HG03571 (cell line): Measurements from ENCODE around the gene CHSY1.

ENCODE experiments used
- ATAC-seq: cut with Tn5 transposase; IDR thresholded peaks from one replicate; pipeline ENCODE4 v1.9.1; 2021; ENCODE audit not compliant: unreplicated experiment

CHSY1 gene

DNA sequence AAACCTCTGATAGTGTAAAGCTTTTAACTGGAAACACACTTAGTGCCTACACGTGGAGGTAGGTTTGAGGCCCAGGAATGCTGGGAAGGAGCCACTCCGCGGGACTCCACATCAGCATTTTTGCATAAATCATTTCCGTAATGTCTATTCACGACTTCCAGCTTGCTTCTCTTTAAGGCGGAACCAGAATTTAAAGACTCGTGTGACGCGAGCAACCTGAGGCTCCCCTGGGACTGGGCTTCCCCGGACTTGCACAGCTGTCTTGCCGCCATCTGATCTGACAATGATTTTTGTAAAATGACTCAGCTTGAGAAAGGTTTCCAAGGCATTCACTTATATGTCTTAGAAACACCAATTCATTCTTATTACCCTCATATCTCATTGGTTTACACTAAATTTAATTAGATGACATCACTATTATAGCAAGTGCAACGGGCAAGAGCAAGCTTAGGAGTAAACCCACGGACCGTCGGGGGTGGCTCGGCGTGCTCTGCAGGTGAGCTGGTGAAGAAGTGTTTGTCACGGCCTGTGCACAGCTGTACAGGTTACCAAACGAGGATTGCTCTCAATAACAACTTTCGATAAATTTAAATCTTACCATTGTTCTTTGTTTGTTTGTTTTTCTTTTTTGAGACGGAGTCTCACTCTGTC is 95.2 kb downstream of the CHSY1 start:
- peak; percentile 91 for ATAC-seq

DNA sequence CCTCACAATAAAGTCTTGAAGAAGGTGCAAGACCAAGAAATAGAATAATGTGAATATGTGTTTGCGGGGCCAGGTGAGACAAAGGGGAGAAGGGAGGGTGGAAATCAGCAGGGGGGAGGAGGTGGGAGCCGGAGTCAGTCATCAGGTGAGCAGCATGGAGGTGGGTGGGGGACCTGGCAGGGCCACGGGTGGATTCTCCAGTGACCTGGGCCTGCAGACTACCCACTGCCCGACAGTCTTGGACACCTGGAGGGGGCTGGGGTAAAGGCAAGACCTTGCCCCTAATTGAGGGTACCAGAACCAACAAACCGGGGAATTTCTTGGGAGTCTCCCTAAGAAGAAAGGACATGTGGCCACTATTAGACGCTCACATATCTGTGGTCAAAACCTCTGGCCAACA is 95.8 kb downstream of the CHSY1 start:
- no peak for ATAC-seq

DNA sequence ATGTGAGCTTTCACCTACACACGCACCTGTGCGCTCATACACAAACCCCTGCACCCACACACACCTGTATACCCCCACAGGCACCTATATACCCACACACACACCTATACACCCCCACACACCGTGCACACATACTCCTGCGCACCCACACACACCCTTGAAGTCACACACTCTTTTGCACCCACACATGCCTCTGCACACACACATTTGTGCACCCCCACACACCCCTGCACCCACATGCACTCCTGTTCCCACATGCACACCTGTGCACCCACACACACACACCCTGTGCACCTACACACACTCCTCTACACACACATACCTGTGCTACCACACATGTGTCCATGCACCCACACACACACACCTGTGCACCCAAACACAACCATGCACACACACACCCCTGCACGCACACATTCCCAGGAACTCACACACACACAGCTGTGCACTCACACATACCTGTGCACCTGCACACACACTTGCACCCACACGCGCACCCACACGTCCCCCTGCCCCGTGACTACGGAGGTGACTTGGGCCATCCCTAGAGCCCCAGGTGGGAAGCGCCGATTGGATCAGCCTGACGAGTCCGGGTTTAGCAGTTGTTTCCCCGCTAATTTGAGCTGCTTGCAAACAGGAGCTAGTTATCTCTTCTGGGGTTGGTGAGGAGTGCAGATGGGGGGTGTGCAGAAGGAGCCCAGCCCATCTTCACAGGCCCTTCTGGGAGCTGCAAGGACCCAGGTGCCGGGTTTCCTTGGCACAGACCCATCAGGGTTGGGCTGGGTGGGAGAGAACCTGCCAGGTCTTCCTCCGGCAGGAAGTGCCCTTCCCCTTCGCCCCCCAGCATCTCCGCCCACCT is 97.8 kb downstream of the CHSY1 start:
- ATAC-seq: no peak

DNA sequence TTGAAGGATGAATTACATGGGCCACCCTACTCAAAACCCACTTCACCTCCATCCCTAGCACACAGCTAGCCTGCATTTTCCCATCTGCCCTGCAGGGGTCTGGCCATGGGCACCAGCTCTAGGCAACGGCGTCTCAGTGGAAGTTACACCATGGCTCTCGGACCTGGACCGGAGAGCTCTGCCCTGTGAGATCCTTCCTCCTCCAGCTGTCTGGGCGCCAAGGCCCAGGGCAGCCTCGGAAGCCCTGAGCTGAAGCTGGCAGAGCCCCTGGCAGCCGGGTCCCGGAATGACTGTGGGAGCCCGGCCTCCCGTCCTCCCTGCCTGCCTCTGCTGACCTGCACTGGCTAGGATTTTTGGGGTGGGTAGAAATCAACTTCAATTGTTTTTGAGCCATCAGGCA is 98.9 kb downstream of the CHSY1 start:
- no peak for ATAC-seq

DNA sequence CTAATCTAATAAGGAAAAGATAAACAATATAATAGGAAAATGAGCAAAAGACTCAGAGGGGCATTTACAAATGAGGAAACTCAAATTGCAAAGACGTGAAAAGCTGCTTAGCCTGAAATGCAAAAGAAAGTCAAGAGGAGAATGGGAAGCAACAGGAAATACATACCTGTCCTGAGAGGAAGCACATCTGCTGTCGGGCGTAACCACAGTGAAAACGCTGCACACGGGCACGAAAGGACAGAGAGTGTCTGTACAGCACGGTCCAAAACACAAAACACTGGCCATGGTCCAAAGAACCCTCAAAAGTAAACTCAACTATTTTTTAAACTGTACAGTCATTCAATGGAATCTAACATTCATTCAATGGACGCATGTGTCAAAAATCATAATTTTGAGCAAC is 100.6 kb downstream of the CHSY1 start:
- no peak for ATAC-seq

DNA sequence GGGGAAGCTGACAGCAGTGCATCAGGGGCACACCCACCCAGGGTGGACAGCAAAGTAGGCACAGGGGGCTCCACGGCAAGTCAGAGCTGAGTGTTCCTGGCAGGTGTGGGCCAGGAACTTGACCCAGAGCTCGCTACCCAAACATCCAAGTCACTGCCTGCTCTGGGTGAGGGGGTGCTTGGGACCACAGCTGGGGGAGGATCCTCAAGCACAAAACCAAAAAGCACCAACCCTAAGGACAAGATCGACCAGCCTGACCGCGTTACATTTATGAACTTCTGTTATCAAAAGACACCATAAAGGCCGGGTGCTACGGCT is 101.2 kb downstream of the CHSY1 start:
- no peak for ATAC-seq

DNA sequence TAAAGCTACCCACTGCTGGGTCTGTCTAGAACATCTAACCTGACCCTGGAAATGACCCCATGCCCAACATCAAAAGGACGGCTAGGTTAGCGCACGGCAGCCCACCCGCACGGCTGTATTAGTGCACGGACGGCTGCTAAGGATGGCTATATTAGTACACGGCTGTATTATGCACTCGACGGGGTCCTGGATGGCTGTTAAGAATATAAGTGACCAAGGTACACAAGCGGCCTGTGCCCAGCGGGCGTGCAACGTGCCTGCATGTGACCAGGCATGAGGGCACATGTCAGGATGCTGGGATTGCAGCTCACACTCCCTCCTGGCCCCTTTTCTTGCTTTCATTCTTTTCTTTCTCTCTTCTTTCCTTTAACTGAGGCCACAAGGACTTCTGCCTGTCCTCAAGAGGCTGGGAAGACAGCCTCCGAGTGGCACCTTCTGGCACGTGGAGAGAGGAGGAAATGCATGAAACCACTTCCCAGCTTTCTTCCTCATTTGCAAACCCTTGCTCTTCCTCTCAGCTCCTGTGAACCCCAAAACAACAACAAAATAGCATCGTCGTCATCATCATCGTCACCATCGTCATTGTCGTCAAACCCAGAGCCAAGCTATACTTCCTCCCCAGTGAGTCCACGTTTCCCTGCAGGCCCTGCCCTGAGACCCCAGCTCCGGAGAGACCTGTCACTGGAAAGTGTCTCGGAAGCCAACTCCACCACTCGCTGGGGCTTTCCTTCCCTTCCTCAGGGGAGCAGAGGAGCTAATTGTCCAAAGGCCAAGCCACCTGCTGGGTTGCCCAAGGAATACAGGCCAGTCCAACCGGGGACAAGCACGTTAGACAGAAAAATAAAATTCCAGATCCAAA is 101.8 kb downstream of the CHSY1 start:
- ATAC-seq: no peak

DNA sequence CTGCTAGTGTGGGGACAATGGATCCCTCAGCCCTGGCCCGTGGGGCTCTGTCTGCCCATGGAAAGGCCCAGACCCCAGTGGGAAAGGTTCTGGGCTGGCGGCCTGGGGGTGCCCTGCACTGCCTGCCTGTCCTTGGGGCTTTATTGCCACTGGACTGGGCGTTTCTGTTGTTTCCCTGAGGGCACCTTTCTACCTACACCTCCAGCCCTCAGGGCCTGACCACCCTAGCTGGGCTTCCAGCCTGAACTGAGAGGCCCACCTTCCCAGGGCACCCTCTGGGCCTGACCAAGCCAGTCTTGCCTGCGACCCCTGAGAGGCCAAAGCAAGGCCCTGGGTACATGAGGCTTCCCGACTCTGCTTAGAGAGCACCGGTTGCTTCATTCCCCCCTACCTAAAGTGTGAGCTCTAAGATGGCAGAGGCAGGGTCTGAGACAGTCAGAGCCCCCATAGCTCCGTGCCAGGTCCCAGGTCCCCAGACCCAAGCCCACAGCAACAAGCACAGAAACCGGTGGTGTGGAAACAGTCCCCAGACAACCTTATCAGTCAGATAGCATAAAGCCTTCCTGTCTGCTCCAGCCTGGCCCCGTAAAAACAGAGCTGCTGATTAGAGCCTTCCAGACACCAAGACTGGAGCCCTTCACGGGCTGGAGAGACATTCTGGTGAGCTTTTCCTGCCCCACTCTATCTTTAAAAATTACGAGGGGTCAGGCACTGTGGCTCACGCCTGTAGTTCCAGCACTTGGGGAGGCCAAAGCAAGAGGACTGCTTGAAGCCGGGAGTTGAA is 102.8 kb downstream of the CHSY1 start:
- ATAC-seq: no peak

DNA sequence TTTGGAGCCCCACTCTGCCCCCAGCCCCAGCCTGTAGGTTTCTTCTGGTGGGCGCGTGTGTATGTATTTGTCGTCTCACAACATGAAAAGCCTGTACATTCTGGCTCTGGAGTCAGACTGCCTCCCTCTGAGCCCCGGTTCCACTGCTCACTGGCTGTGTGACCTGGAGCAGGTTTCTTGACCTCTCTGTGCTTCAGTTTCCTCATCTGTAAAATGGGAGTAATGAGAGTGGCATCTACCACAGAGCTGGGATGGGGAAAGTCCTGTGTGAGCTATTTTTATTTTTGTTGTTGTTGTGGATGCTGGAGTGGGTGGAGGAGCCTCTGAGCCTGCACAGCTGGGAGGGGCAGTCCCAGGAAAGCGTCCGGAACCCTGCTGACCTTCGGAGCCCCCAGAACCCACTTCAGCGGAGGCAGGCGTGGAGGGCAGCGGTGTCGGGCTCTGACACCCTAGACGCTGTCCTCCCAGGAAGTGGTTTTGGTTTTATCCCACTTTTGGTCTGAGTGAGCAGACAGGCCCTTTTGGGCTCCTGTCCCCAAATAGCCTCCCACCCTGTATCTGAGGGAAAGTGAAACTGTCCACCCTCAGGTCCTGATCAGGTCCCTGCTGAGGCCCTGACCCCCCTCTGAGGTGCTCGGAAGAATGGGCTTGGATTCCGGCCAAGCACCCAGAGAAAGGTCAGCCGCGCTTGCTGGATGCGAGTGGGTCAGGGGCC is 103.5 kb downstream of the CHSY1 start:
- peak; percentile 41 for ATAC-seq

DNA sequence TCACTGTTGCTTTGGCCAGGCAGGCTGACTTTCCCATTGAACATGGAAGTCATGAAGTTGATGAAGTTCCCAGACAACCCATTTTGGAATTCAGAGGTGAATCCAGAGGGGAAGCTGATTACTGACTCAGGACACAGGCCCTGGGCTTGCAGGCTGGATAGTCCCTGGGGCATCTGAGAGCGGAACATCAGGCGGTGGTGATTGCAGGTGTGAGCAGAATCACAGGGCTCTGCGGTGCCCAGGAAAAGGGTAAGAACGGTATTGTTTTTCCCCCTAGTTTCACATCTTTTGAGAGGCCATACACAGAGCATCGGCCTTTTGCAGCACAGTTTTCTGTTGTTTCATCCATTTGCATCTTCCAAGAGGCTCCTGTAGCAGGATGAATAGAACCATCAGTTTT is 104.7 kb downstream of the CHSY1 start:
- ATAC-seq: no peak

DNA sequence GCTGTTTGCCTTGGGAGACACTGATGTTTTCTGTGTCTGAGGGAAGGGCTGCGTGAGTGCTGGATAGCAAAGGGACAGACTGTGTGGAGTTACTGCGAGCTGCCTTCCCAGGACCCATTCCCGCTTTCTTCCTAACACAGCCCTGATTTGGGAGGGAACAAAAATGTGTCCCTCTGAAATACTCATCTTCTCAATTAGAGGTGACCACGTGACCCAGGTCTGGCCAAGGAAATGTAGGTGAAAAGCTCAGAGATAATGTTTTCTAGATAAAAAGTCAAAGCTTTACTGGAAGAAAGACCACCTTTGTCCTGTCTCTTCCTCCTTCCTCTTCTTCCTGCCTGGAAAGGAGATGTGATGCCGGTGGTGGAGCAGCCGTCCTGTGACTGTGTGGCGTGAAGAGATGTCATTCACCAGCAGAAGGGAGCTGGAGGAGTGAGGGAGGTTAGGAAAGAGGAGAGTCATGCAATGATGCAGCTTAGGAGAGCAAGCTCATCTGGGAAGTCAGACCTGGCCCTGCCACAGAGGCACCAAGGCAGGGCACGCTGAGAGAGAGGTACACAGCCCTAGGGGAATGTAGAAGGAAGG is 105.6 kb downstream of the CHSY1 start:
- no peak for ATAC-seq

DNA sequence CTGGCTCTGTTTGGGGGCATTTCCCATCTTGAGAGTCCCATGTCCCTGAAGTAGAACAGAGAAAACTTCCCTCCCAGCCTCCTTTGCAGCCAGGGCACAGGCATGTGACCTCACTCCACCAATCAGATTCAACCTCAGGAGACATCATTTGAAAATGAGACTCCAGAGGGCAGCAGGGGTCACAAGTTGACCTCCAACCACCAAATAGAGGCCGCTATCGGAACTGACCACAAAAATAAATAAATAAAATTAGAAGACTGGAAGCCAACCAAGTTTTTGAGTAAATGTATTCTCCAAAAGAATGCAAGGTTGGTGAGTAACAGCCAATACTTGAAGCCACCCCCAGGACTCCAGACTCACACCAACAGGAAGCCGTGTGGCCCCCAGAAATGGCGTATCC is 106.5 kb downstream of the CHSY1 start:
- no peak for ATAC-seq

DNA sequence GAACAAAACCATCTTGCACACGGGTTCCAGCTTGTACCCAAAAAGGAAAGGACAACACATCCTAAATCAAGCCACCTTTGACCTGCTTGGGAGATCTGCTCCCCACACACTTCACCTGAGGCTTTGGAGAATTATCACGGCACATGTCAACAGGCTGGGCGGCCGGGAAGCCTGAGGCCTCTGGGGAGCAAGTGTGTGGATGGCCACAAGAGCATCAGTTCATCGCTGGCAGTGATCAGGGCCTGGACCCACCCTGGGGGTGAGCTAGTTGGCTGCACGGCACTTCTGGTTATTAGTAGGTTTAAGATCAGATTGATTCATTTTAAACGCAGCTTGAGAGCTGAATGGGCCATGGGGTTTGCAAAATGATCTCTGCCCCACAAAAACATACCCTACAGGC is 108.5 kb downstream of the CHSY1 start:
- ATAC-seq: no peak

DNA sequence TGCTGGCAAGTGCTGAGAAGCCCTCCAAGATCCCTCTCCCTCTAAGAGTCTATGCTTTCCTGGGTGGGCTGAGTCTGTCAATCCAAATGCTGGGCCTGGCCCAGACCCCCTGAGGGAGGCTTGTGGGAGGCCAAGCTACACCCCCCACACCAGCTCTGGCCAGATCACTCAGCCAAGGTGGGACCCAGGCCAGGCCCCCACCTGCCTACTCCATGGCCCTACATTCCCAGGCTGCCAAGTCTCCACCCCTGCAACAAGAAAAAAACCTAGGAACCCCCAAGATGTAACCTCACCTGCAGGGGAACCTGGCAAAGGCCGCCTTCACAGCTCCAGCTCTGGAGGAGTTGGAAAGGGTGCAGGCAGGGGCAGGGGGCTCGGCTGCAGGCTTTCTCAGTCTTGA is 109.1 kb downstream of the CHSY1 start:
- no peak for ATAC-seq

DNA sequence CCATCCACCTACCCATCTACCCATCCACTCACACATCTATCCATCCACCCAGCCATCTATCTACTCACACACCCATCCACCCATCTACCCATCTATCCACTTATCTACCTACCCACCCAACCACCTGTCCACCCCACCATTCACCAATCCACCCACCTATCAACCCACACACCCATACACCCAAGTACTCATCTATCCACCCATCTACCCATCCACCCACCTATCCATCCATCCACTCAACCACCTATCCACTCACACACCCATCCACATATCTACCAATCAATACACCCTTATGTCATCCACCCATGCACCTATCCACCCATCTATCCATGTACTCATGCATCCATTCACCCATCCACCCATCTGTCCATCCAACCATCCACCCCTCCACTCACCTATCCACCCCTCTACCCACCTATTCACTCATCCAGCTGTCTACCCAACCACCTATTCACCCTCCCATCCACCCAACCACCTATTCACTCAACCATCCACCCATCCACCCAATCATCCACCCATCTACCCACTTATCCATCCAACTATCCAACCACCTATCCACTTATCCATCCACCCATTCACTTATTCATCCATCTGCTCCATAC is 109.8 kb downstream of the CHSY1 start:
- no peak for ATAC-seq

DNA sequence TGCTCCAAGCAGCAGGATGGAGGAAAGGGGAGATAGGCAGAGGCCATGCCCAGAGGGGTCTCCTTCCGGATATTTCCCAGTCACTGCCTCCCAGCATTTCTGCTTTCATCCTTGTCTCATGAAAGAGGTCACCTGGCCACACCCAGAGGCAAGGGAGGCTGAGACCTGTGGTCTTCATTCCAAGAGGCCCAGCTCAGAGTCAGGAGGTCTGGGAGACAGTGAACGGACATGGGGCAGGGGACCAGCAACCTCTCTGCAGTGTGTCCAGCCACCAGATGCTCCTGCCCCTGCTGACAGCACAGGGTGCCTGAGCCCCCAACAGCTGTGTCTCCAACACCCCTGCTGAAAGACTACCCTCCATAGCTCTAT is 111.2 kb downstream of the CHSY1 start:
- ATAC-seq: no peak

DNA sequence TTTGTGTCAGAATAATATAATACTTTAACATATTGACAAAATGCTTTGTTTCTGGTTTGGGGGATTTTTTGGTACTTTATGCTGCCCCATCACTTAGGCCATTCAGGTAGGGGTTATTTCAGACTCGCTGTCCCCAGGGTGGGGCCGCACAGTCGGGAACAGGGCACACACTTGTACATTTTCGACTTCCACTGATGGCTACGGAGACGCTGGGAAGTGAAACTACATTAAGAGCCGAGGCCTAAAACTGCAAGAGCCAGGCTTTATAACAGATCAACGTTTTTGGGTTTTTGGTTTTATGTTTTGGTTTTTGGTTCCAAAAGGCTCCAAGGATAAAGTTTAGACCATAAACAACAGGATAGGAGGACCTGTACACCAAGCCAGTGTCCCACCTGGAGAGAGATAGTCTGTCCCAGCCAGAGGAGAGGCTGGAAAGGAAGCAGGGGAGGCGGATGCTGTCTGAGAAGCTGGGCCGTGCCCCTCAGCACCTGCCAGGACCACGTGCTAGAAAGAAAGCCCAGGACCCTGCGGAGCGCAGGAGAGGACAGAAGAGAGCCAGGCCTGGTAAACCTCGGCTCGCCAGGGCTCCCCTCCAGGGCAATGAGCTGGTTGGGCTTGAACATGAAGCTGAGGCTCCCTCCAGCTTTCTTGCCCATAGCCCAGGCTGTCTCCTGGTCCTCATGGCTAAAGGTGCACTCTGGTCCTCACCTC is 111.7 kb downstream of the CHSY1 start:
- ATAC-seq: no peak

DNA sequence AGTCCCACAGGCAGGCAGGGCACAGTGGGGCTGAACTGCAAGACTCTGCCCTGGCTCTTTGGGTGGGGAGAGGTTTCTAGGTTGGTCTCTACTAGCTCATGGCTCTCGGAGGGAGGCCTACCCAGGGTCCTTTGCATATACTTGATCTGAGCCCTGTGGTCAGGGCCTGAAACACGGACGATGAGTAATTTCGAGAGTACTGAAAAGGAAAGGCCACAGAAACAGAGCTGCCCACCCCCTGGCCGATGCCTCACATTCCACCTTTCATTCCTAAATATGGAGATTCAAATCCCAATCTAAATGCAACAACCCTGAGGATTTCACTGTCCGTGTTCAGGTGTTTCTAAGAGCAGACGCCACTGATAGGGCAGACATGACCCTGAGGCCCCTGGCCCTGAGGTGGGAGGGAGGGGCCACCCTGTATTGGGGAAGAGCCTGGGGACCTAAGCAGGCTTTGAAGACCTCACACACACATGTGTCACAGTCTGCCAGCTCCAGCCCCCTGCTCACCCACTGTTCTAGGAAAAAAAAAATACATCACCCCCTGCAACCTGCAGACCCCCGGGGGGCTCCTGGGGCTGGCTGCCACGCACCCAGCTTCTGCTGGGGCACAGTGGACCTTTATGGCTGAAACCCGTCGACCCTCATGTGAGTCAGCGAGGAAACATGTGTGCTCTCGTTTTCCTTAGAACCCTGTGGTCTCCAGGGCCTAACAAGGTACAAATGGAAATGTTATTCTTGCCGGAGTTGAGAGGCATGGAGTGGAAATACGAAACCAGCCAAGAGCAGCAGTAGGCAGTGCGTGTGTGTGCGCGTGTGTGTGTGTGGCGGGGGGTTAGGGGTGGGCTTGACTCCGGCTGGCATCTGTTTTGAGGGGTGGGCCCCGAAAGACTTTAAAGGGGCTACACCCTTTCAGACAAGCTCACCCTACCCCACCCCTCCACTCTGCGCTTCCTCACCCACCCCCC is 112.7 kb downstream of the CHSY1 start:
- peak; percentile 56 for ATAC-seq
